Measurements from ENCODE around the gene C1orf87.

- TF ChIP-seq GABPA (IDR thresholded peaks at IDR 0.05 in 1 of 2, conservative IDR thresholded peaks at IDR 0.05 in 1 of 2) (no peak), CTCF (IDR thresholded peaks at IDR 0.05; ENCODE audit: low read depth, low read length, missing input control) (no peak)
Measured at GRCh38 chr1:59986516-59987310, 86.9 kb downstream of the C1orf87 start.
